ENCODE data around the gene NEIL1. TPM values are rescaled to one million over a fixed set of nuclear protein-coding genes. Genes with fewer than 3 reads are reported as not detected.

NEIL1 gene
- total and polyA plus RNA-seq, 2 donors (not counting 3 experiments of a cell fraction or from before 2014, with no cell fraction given), result 29.5 TPM

GRCh38 chr15:75367006-75367405 is 20.2 kb downstream of the NEIL1 start:
- TF ChIP-seq JUN (IDR thresholded peaks at IDR 0.05; ENCODE audit: borderline replicate concordance, insufficient read depth, insufficient read length, low read depth) (no peak), FOS (IDR thresholded peaks at IDR 0.05; ENCODE audit: borderline replicate concordance, insufficient read depth, low read length) (no peak), MYC (IDR thresholded peaks at IDR 0.05; ENCODE audit: low read depth, low read length) (no peak), POLR2AphosphoS5 (IDR thresholded peaks at IDR 0.05; ENCODE audit: insufficient read depth, low read depth, low read length) (no peak), EZH2 (IDR thresholded peaks at IDR 0.05; ENCODE audit: borderline replicate concordance, low read depth, low read length, severe bottlenecking) (no peak), GATA2 (IDR thresholded peaks at IDR 0.05; ENCODE audit: insufficient read depth, insufficient read length, low read depth, low read length) (no peak), CTCF (IDR thresholded peaks at IDR 0.05; ENCODE audit: extremely low read depth in 1 of 2, insufficient read depth in 1 of 2, low read depth in 1 of 2, low read length in 2 of 2) (no peak), POLR2A (IDR thresholded peaks at IDR 0.05; ENCODE audit: low read depth, low read length) (no peak), MAX (IDR thresholded peaks at IDR 0.05; ENCODE audit: insufficient read depth, insufficient read length) (no peak)
- Histone ChIP-seq H4K20me1 (replicated peaks; ENCODE audit: control insufficient read depth, extremely low read depth, insufficient read depth, low read length) (no peaks in the 10 kb centered on the region), H3K27me3 (ENCODE audit: control insufficient read depth in 2 of 2, insufficient read depth in 2 of 2, low read length in 2 of 2) (no peaks in the 10 kb centered on the region), H3K4me1 (ENCODE audit: control insufficient read depth, extremely low read depth, insufficient read depth, low read length) (peaks cover 15% of the 10 kb centered on the region), H3K9me1 (replicated peaks; ENCODE audit: control insufficient read depth, extremely low read depth, insufficient read depth, low read length) (no peaks in the 10 kb centered on the region), H3K9ac (replicated peaks; ENCODE audit: extremely low read depth, insufficient read depth, low read length) (no peak overlapping the region), H3K4me3 (replicated peaks in 1 of 3; ENCODE audit: insufficient read depth in 1 of 3, low read depth in 1 of 3, low read length in 3 of 3) (peak overlapping the region in 1 of 3 experiments; percentile 34), H3K79me2 (ENCODE audit: control insufficient read depth, insufficient read depth, low read length) (peaks cover 9% of the 10 kb centered on the region), H3K4me2 (ENCODE audit: insufficient read depth, low read length) (peak overlapping the region; percentile 63), H3K27ac (ENCODE audit: insufficient read depth, low read depth, low read length) (no peak overlapping the region), H3K36me3 (ENCODE audit: control insufficient read depth in 2 of 2, extremely low read depth in 1 of 2, insufficient read depth in 2 of 2, low read length in 2 of 2) (peaks cover 6 to 34% of the 10 kb centered on the region in 2 experiments), H2AFZ (ENCODE audit: low read depth, low read length) (no peak overlapping the region), H3K9me3 (replicated peaks; ENCODE audit: control insufficient read depth, insufficient read depth, low read length) (no peaks in the 10 kb centered on the region)
- ChIA-PET POLR2A (no interaction called here), CTCF (interaction anchor here (1.4 to 2.8 kb wide), 5 partner anchors 13 to 338 kb away, joined by 12 to 18 read pairs (median 15); partner anchors contain the start of gene SNX33)
- FAIRE-seq, result no peak
- dilution Hi-C loops (cut with MboI; ENCODE audit: extremely low pct_ligation_motif_present, low sequenced_read_pairs), result no loop called here
- DNase-seq (ENCODE audit: low read depth, low spot score), result no peak
- intact Hi-C loops (cut with micrococcal nuclease), result loop anchor here (5.0 to 10.0 kb wide), 2 partner anchors 335 to 438 kb away; no protein-coding TSS in a partner anchor
- no TSS peak for BruUV-seq (replicated peaks)

All from endothelial cell of umbilical vein (primary cell).